ENCODE data around the gene LLCFC1.

LLCFC1 gene

GRCh38 chr7:142930126-142930730 lies 9.1 kb upstream of the LLCFC1 start:
- no peak overlapping the region for H3K27ac ChIP-seq (ENCODE audit: low read depth, low read length)
- no peaks in the 10 kb centered on the region for H3K79me1 ChIP-seq (ENCODE audit: low read length)
- H4K91ac ChIP-seq (ENCODE audit: low read depth, low read length): no peak overlapping the region
- DNase-seq: peak; percentile 82 to 84
- no peak overlapping the region for H2BK120ac ChIP-seq (ENCODE audit: insufficient read depth, low read length, poor library complexity)
- no peaks in the 10 kb centered on the region for H3K79me2 ChIP-seq (ENCODE audit: control insufficient read depth, insufficient read depth, low read length, poor library complexity)
- no peaks in the 10 kb centered on the region for H3K4me1 ChIP-seq (ENCODE audit: control insufficient read depth in 1 of 2, insufficient read depth in 2 of 2, low read length in 2 of 2)
- no peak overlapping the region for H3K4ac ChIP-seq (ENCODE audit: low read depth, low read length)
- H4K8ac ChIP-seq (ENCODE audit: low read depth, low read length): no peak overlapping the region
- no peaks in the 10 kb centered on the region for H3K36me3 ChIP-seq (ENCODE audit: control insufficient read depth in 1 of 2, insufficient read depth in 2 of 2, low read length in 2 of 2)
- H2BK5ac ChIP-seq (ENCODE audit: low read depth, low read length, poor library complexity): no peak overlapping the region
- no peak overlapping the region for H3K4me2 ChIP-seq (ENCODE audit: low read length)
- H4K12ac ChIP-seq (ENCODE audit: low read depth, low read length): no peak overlapping the region
- H2AK5ac ChIP-seq (ENCODE audit: low read length): no peak overlapping the region
- H2BK12ac ChIP-seq (ENCODE audit: low read length): no peak overlapping the region
- H3K18ac ChIP-seq (ENCODE audit: low read length): no peak overlapping the region
- no peak overlapping the region for H3K9ac ChIP-seq (ENCODE audit: low read length)
- whole genome bisulfite sequencing (ENCODE audit: extremely low coverage, insufficient coverage, insufficient read length): no CpG with 5 or more reads among the region's 11 CpGs
- no peak overlapping the region for H3K14ac ChIP-seq (ENCODE audit: low read length)
- H3K9me3 ChIP-seq (ENCODE audit: insufficient read depth, low read depth, low read length): no peaks in the 10 kb centered on the region
- no peaks in the 10 kb centered on the region for H3K27me3 ChIP-seq (ENCODE audit: insufficient read depth, low read length)
- H3K4me3 ChIP-seq (ENCODE audit: low read depth, low read length): no peak overlapping the region
- no peak overlapping the region for H2AFZ ChIP-seq (ENCODE audit: insufficient read depth, low read length, poor library complexity)
- no peak overlapping the region for H3K23ac ChIP-seq (ENCODE audit: low read length)

- no CpG with 5 or more reads among the region's 5 CpGs for WGBS (ENCODE audit: extremely low coverage, insufficient coverage, insufficient read length)
- no peak overlapping the region for H4K8ac ChIP-seq (ENCODE audit: low read depth, low read length)
- no peak overlapping the region for H3K9ac ChIP-seq (ENCODE audit: low read length)
Observed at GRCh38 chr7:142932386-142933091, 6.7 kb upstream of the LLCFC1 start.

DNA sequence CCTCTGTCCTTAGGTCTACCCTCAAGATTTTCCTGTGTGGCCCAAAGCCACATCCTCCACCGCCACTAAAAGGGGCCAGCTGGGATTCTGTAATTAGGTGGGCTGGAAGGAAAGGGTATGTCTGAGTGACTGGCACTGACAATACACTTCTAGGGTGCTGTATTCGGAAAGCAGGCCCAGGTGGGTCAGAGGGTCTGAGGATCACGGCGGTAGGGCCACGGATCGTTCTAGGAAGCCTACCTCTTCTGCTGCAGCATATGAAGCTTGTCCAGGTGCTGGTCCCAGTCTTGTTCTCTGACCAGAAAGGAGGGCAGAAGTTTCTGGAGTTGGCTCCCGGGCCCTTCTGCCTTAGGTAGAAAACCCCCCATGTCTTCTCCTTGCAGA lies 6.2 kb upstream of the LLCFC1 start:
- H4K91ac ChIP-seq (ENCODE audit: low read depth, low read length): no peak overlapping the region
- DNase-seq: no peak
- no peaks in the 10 kb centered on the region for H3K4me1 ChIP-seq (ENCODE audit: control insufficient read depth in 1 of 2, insufficient read depth in 2 of 2, low read length in 2 of 2)

More at GRCh38 chr7:142932386-142933091, 6.7 kb upstream of the LLCFC1 start:
- no peak overlapping the region for H3K4me2 ChIP-seq (ENCODE audit: low read length)
- no peaks in the 10 kb centered on the region for H3K79me2 ChIP-seq (ENCODE audit: control insufficient read depth, insufficient read depth, low read length, poor library complexity)
- H3K27ac ChIP-seq (ENCODE audit: low read depth, low read length): no peak overlapping the region
- no peak overlapping the region for H3K4ac ChIP-seq (ENCODE audit: low read depth, low read length)
- H4K91ac ChIP-seq (ENCODE audit: low read depth, low read length): no peak overlapping the region
- H3K36me3 ChIP-seq (ENCODE audit: control insufficient read depth in 1 of 2, insufficient read depth in 2 of 2, low read length in 2 of 2): no peaks in the 10 kb centered on the region
- no peak overlapping the region for H2BK5ac ChIP-seq (ENCODE audit: low read depth, low read length, poor library complexity)
- H2BK12ac ChIP-seq (ENCODE audit: low read length): no peak overlapping the region
- H3K23ac ChIP-seq (ENCODE audit: low read length): no peak overlapping the region
- H3K4me1 ChIP-seq (ENCODE audit: control insufficient read depth in 1 of 2, insufficient read depth in 2 of 2, low read length in 2 of 2): no peaks in the 10 kb centered on the region
- no peak overlapping the region for H3K14ac ChIP-seq (ENCODE audit: low read length)
- no peaks in the 10 kb centered on the region for H3K9me3 ChIP-seq (ENCODE audit: insufficient read depth, low read depth, low read length)
- H2AK5ac ChIP-seq (ENCODE audit: low read length): no peak overlapping the region
- H2BK120ac ChIP-seq (ENCODE audit: insufficient read depth, low read length, poor library complexity): no peak overlapping the region
- H3K79me1 ChIP-seq (ENCODE audit: low read length): no peaks in the 10 kb centered on the region
- DNase-seq: no peak
- H2AFZ ChIP-seq (ENCODE audit: insufficient read depth, low read length, poor library complexity): no peak overlapping the region
- H3K27me3 ChIP-seq (ENCODE audit: insufficient read depth, low read length): no peaks in the 10 kb centered on the region
- H3K18ac ChIP-seq (ENCODE audit: low read length): no peak overlapping the region
- no peak overlapping the region for H3K4me3 ChIP-seq (ENCODE audit: low read depth, low read length)
- H4K12ac ChIP-seq (ENCODE audit: low read depth, low read length): no peak overlapping the region

DNA sequence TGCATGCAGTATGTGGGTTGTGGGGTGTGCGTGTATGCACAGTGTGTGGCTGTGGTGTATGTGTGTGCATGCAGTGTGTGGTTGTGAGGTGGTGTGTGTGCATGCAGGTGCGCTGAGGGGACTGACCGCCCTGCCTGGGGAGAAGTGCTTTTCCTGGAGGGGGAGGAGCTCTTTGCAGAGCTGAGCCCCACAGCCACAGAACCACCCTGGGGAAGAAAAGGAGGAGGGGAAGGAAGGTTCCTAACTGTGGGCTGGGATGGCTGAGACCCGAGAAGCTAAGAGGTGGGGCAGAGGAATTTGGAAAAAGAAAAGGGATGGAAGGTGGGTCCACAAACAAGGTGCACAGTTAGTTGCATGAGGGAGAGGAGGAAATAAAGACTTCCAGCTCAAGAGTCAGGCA lies 5.7 kb upstream of the LLCFC1 start, which contains the start of gene TRPV5:
TSS of gene TRPV5 (minus strand) at position 123 of the 400 bp plus-strand sequence. CDS start 287 bp downstream, outside the sequence.
- Histone ChIP-seq H3K4me2 (ENCODE audit: low read length) (no peak within 1 kb of the TSS), H3K9ac (ENCODE audit: low read length) (no peak within 1 kb of the TSS), H3K4ac (ENCODE audit: low read depth, low read length) (no peak within 1 kb of the TSS), H3K79me2 (ENCODE audit: control insufficient read depth, insufficient read depth, low read length, poor library complexity) (no peaks in the 10 kb centered on the region), H2BK12ac (ENCODE audit: low read length) (no peak within 1 kb of the TSS), H4K91ac (ENCODE audit: low read depth, low read length) (no peak within 1 kb of the TSS), H3K18ac (ENCODE audit: low read length) (no peak within 1 kb of the TSS), H3K9me3 (ENCODE audit: insufficient read depth, low read depth, low read length) (no peaks in the 10 kb centered on the region), H3K4me3 (ENCODE audit: low read depth, low read length) (no peak within 1 kb of the TSS), H2BK5ac (ENCODE audit: low read depth, low read length, poor library complexity) (no peak within 1 kb of the TSS), H4K8ac (ENCODE audit: low read depth, low read length) (no peak within 1 kb of the TSS), H3K79me1 (ENCODE audit: low read length) (no peaks in the 10 kb centered on the region), H3K36me3 (ENCODE audit: control insufficient read depth in 1 of 2, insufficient read depth in 2 of 2, low read length in 2 of 2) (no peaks in the 10 kb centered on the region), H3K27ac (ENCODE audit: low read depth, low read length) (no peak within 1 kb of the TSS), H3K14ac (ENCODE audit: low read length) (no peak within 1 kb of the TSS), H3K27me3 (ENCODE audit: insufficient read depth, low read length) (no peaks in the 10 kb centered on the region), H3K4me1 (ENCODE audit: control insufficient read depth in 1 of 2, insufficient read depth in 2 of 2, low read length in 2 of 2) (no peaks in the 10 kb centered on the region), H2BK120ac (ENCODE audit: insufficient read depth, low read length, poor library complexity) (no peak within 1 kb of the TSS), H2AK5ac (ENCODE audit: low read length) (no peak within 1 kb of the TSS), H3K23ac (ENCODE audit: low read length) (no peak within 1 kb of the TSS), H4K12ac (ENCODE audit: low read depth, low read length) (no peak within 1 kb of the TSS), H2AFZ (ENCODE audit: insufficient read depth, low read length, poor library complexity) (no peak within 1 kb of the TSS)
- no peak for DNase-seq
- WGBS (ENCODE audit: extremely low coverage, insufficient coverage, insufficient read length): no CpG with 5 or more reads among the region's 4 CpGs

More for the DNA sequence above, 6.2 kb upstream of the LLCFC1 start:
- Histone ChIP-seq H2BK12ac (ENCODE audit: low read length) (no peak overlapping the region), H3K36me3 (ENCODE audit: control insufficient read depth in 1 of 2, insufficient read depth in 2 of 2, low read length in 2 of 2) (no peaks in the 10 kb centered on the region), H3K27ac (ENCODE audit: low read depth, low read length) (no peak overlapping the region), H2BK120ac (ENCODE audit: insufficient read depth, low read length, poor library complexity) (no peak overlapping the region), H3K23ac (ENCODE audit: low read length) (no peak overlapping the region), H3K4me2 (ENCODE audit: low read length) (no peak overlapping the region), H3K9ac (ENCODE audit: low read length) (no peak overlapping the region), H3K18ac (ENCODE audit: low read length) (no peak overlapping the region), H4K12ac (ENCODE audit: low read depth, low read length) (no peak overlapping the region), H2BK5ac (ENCODE audit: low read depth, low read length, poor library complexity) (no peak overlapping the region), H3K4me3 (ENCODE audit: low read depth, low read length) (no peak overlapping the region), H4K8ac (ENCODE audit: low read depth, low read length) (no peak overlapping the region), H3K4ac (ENCODE audit: low read depth, low read length) (no peak overlapping the region), H3K79me1 (ENCODE audit: low read length) (no peaks in the 10 kb centered on the region), H2AK5ac (ENCODE audit: low read length) (no peak overlapping the region), H2AFZ (ENCODE audit: insufficient read depth, low read length, poor library complexity) (no peak overlapping the region), H3K9me3 (ENCODE audit: insufficient read depth, low read depth, low read length) (no peaks in the 10 kb centered on the region), H3K79me2 (ENCODE audit: control insufficient read depth, insufficient read depth, low read length, poor library complexity) (no peaks in the 10 kb centered on the region), H3K14ac (ENCODE audit: low read length) (no peak overlapping the region), H3K27me3 (ENCODE audit: insufficient read depth, low read length) (no peaks in the 10 kb centered on the region)
- WGBS (ENCODE audit: extremely low coverage, insufficient coverage, insufficient read length): no CpG with 5 or more reads among the region's 7 CpGs
